ENCODE measurements around the gene C1QTNF9B. TPM values are rescaled to one million over a fixed set of nuclear protein-coding genes. Genes with fewer than 3 reads are reported as not detected.

Gene C1QTNF9B
- total and polyA plus RNA-seq, 12 donors, result 0.24 TPM; not detected in 11

DNA sequence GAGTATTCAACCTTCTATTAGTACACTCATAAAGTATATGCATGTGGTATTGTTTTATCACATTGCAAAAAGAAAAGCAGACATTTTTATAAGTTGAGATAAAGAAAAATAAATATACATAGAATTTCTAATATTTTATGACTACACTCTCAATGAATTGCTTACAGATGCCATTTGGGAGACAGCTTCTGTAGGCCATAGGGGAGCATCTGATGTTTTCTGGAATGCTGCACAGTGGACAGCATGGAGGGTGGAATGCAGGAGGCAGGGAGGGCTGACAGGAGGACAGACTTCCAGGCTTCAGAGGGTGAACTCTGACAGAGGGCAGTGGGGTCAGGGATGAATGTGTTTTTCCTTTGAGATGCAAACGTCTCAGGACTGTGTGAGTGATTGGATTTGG, 53.9 kb downstream of the C1QTNF9B start:
- no peak for DNase-seq
- WGBS, 4 donors, result 28 to 47% (median 45%) methylated on average over 1 of the region's 1 CpG
- no peak for TF ChIP-seq POLR2A (IDR thresholded peaks at IDR 0.05)
- TF ChIP-seq, protein P1, sequence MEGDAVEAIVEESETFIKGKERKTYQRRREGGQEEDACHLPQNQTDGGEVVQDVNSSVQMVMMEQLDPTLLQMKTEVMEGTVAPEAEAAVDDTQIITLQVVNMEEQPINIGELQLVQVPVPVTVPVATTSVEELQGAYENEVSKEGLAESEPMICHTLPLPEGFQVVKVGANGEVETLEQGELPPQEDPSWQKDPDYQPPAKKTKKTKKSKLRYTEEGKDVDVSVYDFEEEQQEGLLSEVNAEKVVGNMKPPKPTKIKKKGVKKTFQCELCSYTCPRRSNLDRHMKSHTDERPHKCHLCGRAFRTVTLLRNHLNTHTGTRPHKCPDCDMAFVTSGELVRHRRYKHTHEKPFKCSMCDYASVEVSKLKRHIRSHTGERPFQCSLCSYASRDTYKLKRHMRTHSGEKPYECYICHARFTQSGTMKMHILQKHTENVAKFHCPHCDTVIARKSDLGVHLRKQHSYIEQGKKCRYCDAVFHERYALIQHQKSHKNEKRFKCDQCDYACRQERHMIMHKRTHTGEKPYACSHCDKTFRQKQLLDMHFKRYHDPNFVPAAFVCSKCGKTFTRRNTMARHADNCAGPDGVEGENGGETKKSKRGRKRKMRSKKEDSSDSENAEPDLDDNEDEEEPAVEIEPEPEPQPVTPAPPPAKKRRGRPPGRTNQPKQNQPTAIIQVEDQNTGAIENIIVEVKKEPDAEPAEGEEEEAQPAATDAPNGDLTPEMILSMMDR (IDR thresholded peaks at IDR 0.05), result no peak
- H3K4me1 ChIP-seq (replicated peaks in 1 of 2), result no peaks in the 10 kb centered on the region
- no peaks in the 10 kb centered on the region for H3K27me3 ChIP-seq
- H3K27ac ChIP-seq, result no peak overlapping the region
- no peak overlapping the region for H3K4me3 ChIP-seq
- intact Hi-C loops (cut with DNase I), result no loop called here
- H3K9me3 ChIP-seq (replicated peaks in 1 of 3), result no peaks in the 10 kb centered on the region
- no peaks in the 10 kb centered on the region for H3K36me3 ChIP-seq (replicated peaks in 1 of 2)

DNA sequence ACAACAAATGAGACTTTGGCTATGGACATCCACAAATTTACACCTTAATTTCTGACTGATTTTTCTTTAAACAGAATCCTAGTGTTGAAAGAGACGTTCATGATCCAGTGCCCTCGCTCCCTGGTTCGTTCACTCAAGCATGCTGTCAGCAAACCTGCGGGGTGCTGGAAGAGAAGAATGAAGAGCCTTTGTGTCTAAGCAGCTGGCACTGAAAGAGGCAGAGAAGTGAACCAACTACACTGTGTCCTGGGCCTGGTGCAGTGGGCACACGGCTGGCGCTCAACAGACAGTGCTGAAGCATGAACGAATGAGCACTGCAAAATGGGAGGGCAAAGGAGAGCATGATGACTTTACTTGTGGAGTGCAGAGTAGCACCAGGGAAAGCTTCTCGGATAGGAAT, 54.9 kb downstream of the C1QTNF9B start:
- WGBS, 4 donors, result 95 to 98% (median 96%) methylated on average over 8 of the region's 8 CpGs
- TF ChIP-seq, protein P1 (IDR thresholded peaks at IDR 0.05), result no peak
- TF ChIP-seq POLR2A (IDR thresholded peaks at IDR 0.05), result no peak
- Histone ChIP-seq H3K27ac (no peak overlapping the region), H3K36me3 (replicated peaks in 1 of 2) (no peaks in the 10 kb centered on the region), H3K4me3 (no peak overlapping the region), H3K27me3 (no peaks in the 10 kb centered on the region), H3K9me3 (replicated peaks in 1 of 3) (no peaks in the 10 kb centered on the region), H3K4me1 (replicated peaks in 1 of 2) (no peaks in the 10 kb centered on the region)
- intact Hi-C loops (cut with DNase I), result no loop called here
- DNase-seq, result no peak

Other genes with a start within 250 kb of the C1QTNF9B start
- 10 to 100 TPM; 13.9 to 28.6 (median 20.0) TPM for gene MIPEP, start 8.1 kb downstream of the C1QTNF9B start, total RNA-seq
- 10 to 100 TPM; 17.5 to 23.2 (median 21.7) TPM for gene MIPEP, start 8.1 kb downstream of the C1QTNF9B start, polyA plus RNA-seq

Data from adrenal gland (tissue), 12 donors.